SK-N-SH (cell line): Measurements from ENCODE around the gene TMEM151A.

Source experiments
- CHD2 ChIP-seq: fragments of 150-350 bp; IDR thresholded peaks from 2 replicates; pipeline ENCODE4 v1.6.1; 2018; ENCODE audit warnings: low read length; ENCODE audit not compliant: partially characterized antibody
- ELF1 ChIP-seq: IDR thresholded peaks from 2 replicates; pipeline ENCODE4 v1.4.0; 2012
- EP300 ChIP-seq, 2 experiments: IDR thresholded peaks; 2 replicates each; pipeline versions ENCODE4 v1.4.0 to v1.6.1; 2012; ENCODE audit warnings: borderline replicate concordance in 1 of 2, low read depth in 1 of 2, low read length in 1 of 2
- FOXJ3 ChIP-seq: sonication (generic); formaldehyde crosslinking; IDR thresholded peaks from 2 replicates; pipeline ENCODE4 v1.5.1; 2020; ENCODE audit warnings: mild to moderate bottlenecking, missing genetic modification reagents
- MAX ChIP-seq: IDR thresholded peaks from 2 replicates; pipeline ENCODE4 v1.4.0; 2012; ENCODE audit warnings: low read depth
- RCOR1 ChIP-seq: fragments of 150-350 bp; IDR thresholded peaks from 2 replicates; pipeline ENCODE4 v1.6.1; 2017; ENCODE audit warnings: antibody characterized with exemption, low read length
- TAF1 ChIP-seq: IDR thresholded peaks from 2 replicates; pipeline ENCODE4 v1.6.1; 2012; ENCODE audit warnings: low read depth, mild to moderate bottlenecking, low read length, moderate library complexity, borderline replicate concordance
- TCF12 ChIP-seq: IDR thresholded peaks from 2 replicates; pipeline ENCODE4 v1.4.0; 2012
- TF ChIP-seq, protein P1 (sequence below): fragments of 200-600 bp; sonication (generic); IDR thresholded peaks from 2 replicates; pipeline ENCODE4 v1.6.1; 2017; ENCODE audit warnings: antibody characterized with exemption, mild to moderate bottlenecking, moderate library complexity

- TF ChIP-seq, protein P1, sequence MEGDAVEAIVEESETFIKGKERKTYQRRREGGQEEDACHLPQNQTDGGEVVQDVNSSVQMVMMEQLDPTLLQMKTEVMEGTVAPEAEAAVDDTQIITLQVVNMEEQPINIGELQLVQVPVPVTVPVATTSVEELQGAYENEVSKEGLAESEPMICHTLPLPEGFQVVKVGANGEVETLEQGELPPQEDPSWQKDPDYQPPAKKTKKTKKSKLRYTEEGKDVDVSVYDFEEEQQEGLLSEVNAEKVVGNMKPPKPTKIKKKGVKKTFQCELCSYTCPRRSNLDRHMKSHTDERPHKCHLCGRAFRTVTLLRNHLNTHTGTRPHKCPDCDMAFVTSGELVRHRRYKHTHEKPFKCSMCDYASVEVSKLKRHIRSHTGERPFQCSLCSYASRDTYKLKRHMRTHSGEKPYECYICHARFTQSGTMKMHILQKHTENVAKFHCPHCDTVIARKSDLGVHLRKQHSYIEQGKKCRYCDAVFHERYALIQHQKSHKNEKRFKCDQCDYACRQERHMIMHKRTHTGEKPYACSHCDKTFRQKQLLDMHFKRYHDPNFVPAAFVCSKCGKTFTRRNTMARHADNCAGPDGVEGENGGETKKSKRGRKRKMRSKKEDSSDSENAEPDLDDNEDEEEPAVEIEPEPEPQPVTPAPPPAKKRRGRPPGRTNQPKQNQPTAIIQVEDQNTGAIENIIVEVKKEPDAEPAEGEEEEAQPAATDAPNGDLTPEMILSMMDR = no peak
- TF ChIP-seq MAX = no peak
- TF ChIP-seq TCF12 = no peak
- TF ChIP-seq CHD2 = no peak
- no peak for TF ChIP-seq FOXJ3 (CRISPR knock-in tag)
- TF ChIP-seq RCOR1 = no peak
- TF ChIP-seq TAF1 = no peak
- no peak for TF ChIP-seq ELF1
- TF ChIP-seq EP300 (IDR thresholded peaks at IDR 0.05; ENCODE audit: borderline replicate concordance in 1 of 2, low read depth in 1 of 2, low read length in 1 of 2) = no peak
Measured at GRCh38 chr11:66323684-66324083, 32.0 kb downstream of the TMEM151A start.
